Measurements from ENCODE around the gene SIAH2.

The SIAH2 gene

GRCh38 chr3:150733936-150734794 is 28.8 kb downstream of the SIAH2 start:
- DNase-seq (ENCODE audit: low spot score), result no peak

- DNase-seq (ENCODE audit: low spot score), result no peak
Observed at GRCh38 chr3:150733373-150733935, 29.5 kb downstream of the SIAH2 start.

GRCh38 chr3:150729682-150730360 is 33.1 kb downstream of the SIAH2 start:
- no peak for DNase-seq (ENCODE audit: low spot score)

DNA sequence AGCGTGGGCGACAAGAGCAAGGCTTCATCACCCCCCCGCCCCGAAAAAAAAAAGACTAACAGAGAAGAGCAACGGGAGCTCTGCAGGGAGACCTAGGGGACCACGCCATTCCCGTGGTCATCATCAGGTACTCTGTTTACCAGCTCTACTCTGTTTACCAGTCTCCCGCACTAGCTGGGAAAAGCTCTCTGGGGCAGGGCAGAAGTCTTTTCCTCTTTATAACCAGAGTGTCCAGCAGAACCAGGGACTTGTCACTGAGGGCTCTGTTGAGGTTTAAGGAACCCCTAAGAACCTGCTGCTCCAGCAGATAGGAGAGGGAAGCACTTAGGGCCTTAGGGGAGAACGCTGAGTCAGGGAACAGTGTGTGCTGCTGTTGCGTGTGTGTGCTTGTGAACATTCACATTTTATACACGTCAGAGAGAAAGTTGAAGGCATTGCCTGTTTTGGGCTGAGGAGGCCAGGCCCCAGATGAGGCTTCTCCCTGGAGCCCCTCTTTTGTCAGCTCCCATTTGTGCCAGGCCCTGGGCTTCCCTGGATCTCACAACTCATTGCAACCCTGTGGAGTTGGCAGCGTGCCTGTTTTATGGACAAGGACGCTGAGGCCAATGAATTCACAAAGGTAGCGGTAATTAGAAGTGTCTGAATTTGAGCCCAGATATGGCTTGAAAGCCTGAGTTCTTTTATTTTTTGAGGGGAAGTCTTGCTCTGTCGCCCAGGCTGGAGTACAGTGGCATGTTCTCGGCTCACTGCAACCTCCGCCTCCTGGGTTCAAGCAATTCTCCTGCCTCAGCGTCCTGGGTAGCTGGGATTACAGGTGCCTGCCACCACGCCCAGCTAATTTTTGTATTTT is 35.1 kb downstream of the SIAH2 start:
- DNase-seq (ENCODE audit: low spot score), result no peak

- no peak for DNase-seq (ENCODE audit: low spot score)
Observed at GRCh38 chr3:150725548-150725947, 37.4 kb downstream of the SIAH2 start.

DNA sequence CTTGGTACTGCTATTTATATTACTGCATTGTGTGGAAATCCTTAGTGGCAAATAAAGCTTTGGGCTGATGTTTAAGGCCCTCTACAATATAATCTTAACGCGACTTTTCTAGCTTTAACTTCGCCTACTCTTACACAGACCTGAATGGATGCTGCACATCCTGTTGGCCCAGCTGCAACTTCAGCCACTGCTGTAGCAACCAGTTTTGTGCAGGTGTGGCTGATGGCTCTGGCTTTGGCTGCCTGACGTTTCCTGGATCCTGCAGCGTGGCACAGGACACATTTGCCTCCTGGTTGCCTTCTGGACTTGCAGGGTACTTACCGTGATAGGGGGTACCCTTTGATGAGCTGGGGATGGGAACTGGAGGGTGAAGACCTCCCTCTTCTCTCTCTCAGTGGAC is 39.0 kb downstream of the SIAH2 start:
- no peak for DNase-seq (ENCODE audit: low spot score)

DNA sequence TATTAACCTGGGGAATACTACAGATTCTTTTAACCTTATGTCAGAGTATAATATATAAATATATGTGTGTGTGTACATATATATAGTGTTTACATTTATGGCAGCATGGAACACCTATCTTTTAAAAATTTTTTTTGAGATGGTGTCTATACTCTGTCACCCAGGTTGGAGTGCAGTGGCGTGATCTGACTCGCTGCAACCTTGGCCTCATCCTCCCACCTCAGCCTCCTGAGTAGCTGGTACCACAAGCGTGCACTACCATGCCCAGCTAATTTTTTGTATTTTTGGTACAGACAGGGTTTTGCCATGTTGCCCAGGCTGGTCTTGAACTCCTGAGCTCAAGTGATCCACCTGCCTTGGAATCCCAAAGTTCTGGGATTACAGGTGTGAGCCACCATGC is 40.7 kb downstream of the SIAH2 start:
- no peak for DNase-seq (ENCODE audit: low spot score)

DNA sequence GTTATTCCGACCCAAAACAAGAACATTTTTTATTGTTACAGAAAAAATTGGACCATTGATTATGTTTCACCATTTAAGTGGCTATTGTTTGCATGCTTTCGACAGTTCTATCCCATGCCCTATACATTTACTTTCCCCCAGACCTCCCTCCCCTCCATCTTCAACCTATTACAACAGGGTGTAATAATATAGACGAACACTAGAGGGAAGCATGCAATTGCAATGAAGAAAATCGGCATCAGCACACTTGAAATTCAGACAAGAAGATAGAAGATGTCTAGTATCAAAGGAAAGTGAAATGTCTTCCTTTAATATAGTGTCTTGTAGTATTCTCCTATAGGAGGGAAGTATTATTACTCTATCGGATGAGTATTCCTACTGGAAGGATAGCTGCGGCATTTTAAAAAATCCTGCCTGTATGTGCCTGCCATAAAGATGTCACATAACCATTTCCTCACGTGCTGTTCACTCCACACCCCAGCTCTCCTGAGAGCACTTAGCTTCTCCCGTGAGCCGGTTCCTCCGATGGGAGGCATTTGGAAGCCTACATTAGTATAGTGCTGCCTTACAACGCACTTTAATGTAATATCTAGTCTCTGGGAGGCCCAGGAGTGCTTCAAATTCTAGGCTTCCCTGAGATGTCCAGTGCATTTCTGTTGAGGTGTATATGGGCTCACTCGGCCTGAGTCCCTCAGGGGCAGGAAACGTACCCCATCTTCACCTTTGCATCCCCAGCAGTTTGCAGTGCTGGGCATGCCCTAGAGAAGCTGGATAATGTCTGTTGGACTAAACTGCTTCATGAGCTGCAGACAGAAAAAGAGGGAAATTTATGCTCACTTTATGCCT is 41.5 kb downstream of the SIAH2 start:
- peak; percentile 63 for DNase-seq (ENCODE audit: low spot score)

DNA sequence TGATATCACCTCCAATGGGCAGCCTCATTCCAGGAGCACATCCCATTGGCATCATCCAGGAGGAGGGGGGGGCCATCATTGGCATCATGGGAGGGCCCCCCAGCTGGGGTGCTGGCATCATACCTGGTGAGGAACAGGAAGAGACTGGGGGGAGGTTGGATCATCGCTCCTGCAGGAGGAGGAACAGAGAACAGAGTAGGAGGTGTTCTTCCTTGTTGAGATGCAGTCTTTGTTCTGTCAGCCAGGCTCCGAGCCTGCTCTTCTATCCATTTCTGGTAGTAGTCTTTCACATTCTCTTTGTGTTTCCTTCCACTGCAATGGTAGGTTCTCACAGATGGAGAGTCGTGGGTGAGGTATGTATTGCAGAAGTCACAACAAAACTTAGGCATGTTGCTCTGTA is 42.5 kb downstream of the SIAH2 start:
- DNase-seq (ENCODE audit: low spot score), result no peak

DNA sequence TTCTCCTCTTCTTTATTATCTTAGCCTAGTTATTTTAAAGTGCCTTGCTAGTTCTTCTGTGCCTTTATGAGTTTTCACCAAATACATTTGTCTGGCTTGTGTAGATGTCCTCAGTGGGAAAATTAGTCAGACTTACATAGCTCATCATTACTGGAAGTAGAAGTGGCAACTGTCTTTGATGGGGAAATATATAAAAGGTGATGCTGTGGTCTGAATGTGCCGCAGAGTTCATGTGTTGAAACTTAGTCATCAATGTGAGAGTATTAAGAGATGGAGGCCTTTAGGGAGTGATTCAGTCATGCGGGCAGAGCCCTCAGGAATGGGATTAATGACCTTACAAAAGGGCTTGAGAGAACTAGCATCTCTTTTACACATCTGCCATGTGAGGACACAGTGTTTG is 52.9 kb downstream of the SIAH2 start:
- DNase-seq (ENCODE audit: low spot score), result no peak

DNA sequence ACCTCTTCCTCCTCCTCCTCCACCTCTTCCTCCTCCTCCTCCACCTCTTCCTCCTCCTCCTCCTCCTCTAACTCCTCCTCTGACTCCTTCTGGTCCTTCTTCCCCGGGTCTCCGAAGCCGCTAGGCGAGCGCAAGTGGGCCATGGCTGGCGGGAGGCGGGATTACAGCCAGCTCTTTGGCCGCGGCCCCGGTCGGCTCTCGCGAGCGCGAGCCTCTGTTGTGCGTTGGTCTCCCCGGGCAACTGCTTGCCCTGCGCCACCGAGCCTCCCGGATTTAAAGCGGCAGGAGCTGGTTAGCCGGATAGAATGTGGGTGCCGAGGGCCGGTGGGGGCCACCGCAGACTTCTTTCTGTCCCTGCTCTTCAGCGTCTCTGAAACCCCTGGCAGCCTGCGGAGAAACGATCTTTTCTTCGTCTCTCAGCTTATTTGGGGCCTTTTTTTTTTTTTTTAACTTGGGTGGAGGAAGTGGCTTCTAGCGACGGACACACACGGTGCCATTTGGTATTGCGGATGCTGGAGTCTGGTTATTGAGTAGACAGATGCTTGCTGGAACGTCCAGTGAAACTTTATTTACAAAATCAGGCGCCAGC is 59.1 kb downstream of the SIAH2 start, which contains the start of gene ERICH6:
Gene ERICH6, minus strand, starts transcription at position 165 of the 589 bp plus-strand sequence. Its CDS starts 22 bp downstream, at position 143.
- peak; percentile 92 for DNase-seq (ENCODE audit: low spot score)

DNA sequence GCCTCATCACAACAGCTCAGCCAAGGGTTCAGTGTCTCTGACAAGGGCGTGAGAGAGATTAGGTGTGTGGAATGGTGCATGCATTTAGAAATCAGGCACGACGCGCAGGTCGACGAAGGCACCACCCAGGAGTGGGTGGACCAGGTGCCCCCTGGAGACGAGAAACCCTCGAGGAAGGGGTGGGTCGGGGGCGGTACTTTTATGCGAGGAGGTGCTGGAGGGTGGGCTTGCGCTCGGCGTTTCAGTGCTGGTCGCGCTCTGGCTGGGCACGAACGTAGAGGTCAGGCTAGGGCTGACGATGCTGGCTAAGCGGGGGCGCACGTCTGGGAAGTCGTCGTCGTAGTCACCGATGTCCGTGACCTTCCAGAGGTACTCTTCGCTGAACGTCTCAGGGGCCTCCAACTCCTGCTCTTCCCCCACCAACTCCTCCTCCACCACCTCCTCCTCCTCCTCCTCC is 59.6 kb downstream of the SIAH2 start:
- peak; percentile 27 for DNase-seq (ENCODE audit: low spot score)

- DNase-seq (ENCODE audit: low spot score), result peak; percentile 44
Observed at GRCh38 chr3:150699068-150699639, 63.8 kb downstream of the SIAH2 start.

DNA sequence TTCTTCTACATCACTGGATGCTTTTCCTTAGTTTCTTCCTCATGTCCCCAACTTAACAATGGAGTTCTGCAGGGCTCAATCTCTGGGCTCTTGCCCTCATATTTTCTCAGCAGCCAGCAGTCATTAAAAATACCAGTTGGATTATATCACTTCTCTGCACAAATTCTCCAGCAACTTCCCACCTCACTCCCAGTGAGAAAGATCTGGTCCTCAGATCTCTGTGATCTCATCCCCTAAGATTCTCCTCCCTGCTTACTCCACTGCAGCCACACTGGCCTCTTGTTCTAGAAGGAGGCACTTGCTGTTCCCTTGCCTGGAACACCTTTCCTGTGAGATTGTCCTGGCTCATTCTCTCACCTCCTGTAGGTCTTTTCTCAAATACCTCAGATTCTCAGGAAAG is 65.3 kb downstream of the SIAH2 start:
- DNase-seq (ENCODE audit: low spot score), result peak; percentile 29

DNA sequence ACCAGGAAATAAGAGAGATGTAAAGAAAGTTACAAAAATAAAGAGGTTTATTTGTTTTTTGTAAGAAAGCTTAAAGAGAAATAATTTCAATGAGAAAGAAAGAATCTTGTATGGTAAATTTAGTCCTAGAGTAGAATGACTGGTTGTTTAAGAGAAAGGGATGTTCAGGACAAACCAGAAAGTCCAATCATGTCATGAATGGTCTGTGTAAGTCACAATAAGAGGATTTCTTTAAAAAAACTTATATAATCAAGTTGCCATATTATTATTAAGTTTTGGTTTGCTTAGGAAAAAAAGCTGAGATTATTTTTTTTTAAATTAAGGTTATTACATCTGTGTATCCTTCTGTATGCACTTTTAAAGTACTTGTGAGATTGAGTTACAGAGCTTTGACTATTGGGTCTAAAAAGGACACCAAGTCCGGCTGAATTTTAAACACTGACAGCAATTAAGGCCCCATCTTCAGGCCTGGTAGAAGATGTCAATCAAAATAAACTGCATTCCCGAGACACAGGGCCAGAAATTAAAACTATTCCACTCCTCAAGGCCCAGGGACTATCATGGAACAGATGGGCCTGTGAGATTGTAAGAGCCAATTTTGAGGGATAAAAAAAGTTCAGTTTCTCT is 71.4 kb downstream of the SIAH2 start:
- DNase-seq (ENCODE audit: low spot score), result no peak
